Mesenchymal stem cell (in vitro differentiated cells and primary cell): Measurements from ENCODE around the gene ZBTB34.

Source experiments
- DNase-seq: peaks from one replicate; pipeline ENCODE4 v3.0.0-alpha.2; 2013
- H2AFZ ChIP-seq: one replicate; pipeline ENCODE4 v1.6.1; 2013; ENCODE audit warnings: low read depth, mild to moderate bottlenecking, control low read depth, inconsistent platforms, low read length, moderate library complexity
- H2AK5ac ChIP-seq: 2 replicates; pipeline ENCODE4 v1.6.1; 2013; ENCODE audit warnings: low read length, moderate library complexity, mild to moderate bottlenecking, inconsistent platforms; ENCODE audit not compliant: severe bottlenecking
- H2BK120ac ChIP-seq: one replicate; pipeline ENCODE4 v1.6.1; 2013; ENCODE audit warnings: low read depth, mild to moderate bottlenecking, inconsistent platforms, low read length, moderate library complexity
- H2BK12ac ChIP-seq, 2 experiments: one replicate each; pipeline ENCODE4 v1.6.1; 2013; ENCODE audit warnings: inconsistent platforms in 2 of 2, low read length in 2 of 2, mild to moderate bottlenecking in 2 of 2, moderate library complexity in 2 of 2, control low read depth in 1 of 2
- H2BK15ac ChIP-seq: one replicate; pipeline ENCODE4 v1.6.1; 2013; ENCODE audit warnings: mild to moderate bottlenecking, low read depth, inconsistent platforms; ENCODE audit not compliant: poor library complexity, severe bottlenecking
- H2BK5ac ChIP-seq: 2 replicates; pipeline ENCODE4 v1.6.1; 2013; ENCODE audit warnings: low read depth, mild to moderate bottlenecking, low read length, control low read depth, inconsistent platforms; ENCODE audit not compliant: poor library complexity, severe bottlenecking
- H3K14ac ChIP-seq, 2 experiments: one replicate each; pipeline ENCODE4 v1.6.1; 2013; ENCODE audit warnings: inconsistent platforms in 2 of 2, low read length in 2 of 2, control low read depth in 1 of 2, mild to moderate bottlenecking in 1 of 2, moderate library complexity in 1 of 2
- H3K18ac ChIP-seq, 2 experiments: one replicate each; pipeline ENCODE4 v1.6.1; 2013; ENCODE audit warnings: inconsistent platforms in 2 of 2, low read length in 2 of 2, control low read depth in 1 of 2, low read depth in 1 of 2, mild to moderate bottlenecking in 1 of 2
- H3K23ac ChIP-seq, 2 experiments: one replicate each; pipeline ENCODE4 v1.6.1; 2013; ENCODE audit warnings: inconsistent platforms in 2 of 2, low read length in 2 of 2, mild to moderate bottlenecking in 2 of 2, moderate library complexity in 2 of 2, control low read depth in 1 of 2
- H3K27ac ChIP-seq: 2 replicates; pipeline ENCODE4 v1.5.1; 2013; ENCODE audit warnings: mild to moderate bottlenecking, moderate library complexity, low read length, control low read depth, inconsistent platforms; ENCODE audit not compliant: poor library complexity, severe bottlenecking
- H3K27me3 ChIP-seq, 2 experiments: 2 replicates each; pipeline versions ENCODE4 v1.6.1 to v1.7.0; 2013; ENCODE audit warnings: low read length in 2 of 2, mild to moderate bottlenecking in 2 of 2, moderate library complexity in 2 of 2, control low read depth in 1 of 2, inconsistent platforms in 1 of 2; ENCODE audit not compliant: control insufficient read depth in 1 of 2, insufficient read depth in 1 of 2
- H3K36me3 ChIP-seq, 2 experiments: 2 replicates each; pipeline versions ENCODE4 v1.6.1 to v1.7.0; 2013; ENCODE audit warnings: low read length in 2 of 2, control low read depth in 1 of 2, inconsistent platforms in 1 of 2, low read depth in 1 of 2, mild to moderate bottlenecking in 1 of 2; ENCODE audit not compliant: insufficient read depth in 2 of 2, control insufficient read depth in 1 of 2
- H3K4ac ChIP-seq, 2 experiments: one replicate each; pipeline ENCODE4 v1.6.1; 2013; ENCODE audit warnings: inconsistent platforms in 2 of 2, low read length in 2 of 2, mild to moderate bottlenecking in 2 of 2, moderate library complexity in 2 of 2, control low read depth in 1 of 2, low read depth in 1 of 2
- H3K4me1 ChIP-seq: 2 replicates; pipeline ENCODE4 v1.6.1; 2013; ENCODE audit warnings: low read depth, low read length, control low read depth; ENCODE audit not compliant: control insufficient read depth, insufficient read depth
- H3K4me2 ChIP-seq: 2 replicates; pipeline ENCODE4 v1.6.1; 2013; ENCODE audit warnings: low read length, mild to moderate bottlenecking, inconsistent platforms; ENCODE audit not compliant: poor library complexity, severe bottlenecking
- H3K4me3 ChIP-seq, 2 experiments: 2 replicates each; pipeline versions ENCODE4 v1.5.1 to v1.7.0; 2013; ENCODE audit warnings: low read length in 2 of 2, mild to moderate bottlenecking in 2 of 2, control low read depth in 1 of 2, low read depth in 1 of 2; ENCODE audit not compliant: insufficient read depth in 1 of 2
- H3K79me1 ChIP-seq: replicated peaks from 2 replicates; pipeline ENCODE4 v1.6.1; 2013; ENCODE audit warnings: mild to moderate bottlenecking, control low read depth, low read length, inconsistent platforms; ENCODE audit not compliant: poor library complexity, severe bottlenecking
- H3K9ac ChIP-seq: 2 replicates; pipeline ENCODE4 v1.7.0; 2013; ENCODE audit warnings: mild to moderate bottlenecking, low read length, moderate library complexity
- H3K9me3 ChIP-seq: 2 replicates; pipeline ENCODE4 v1.7.0; 2013; ENCODE audit warnings: mild to moderate bottlenecking, low read length; ENCODE audit not compliant: control insufficient read depth
- H4K8ac ChIP-seq: one replicate; pipeline ENCODE4 v1.6.1; 2013; ENCODE audit warnings: inconsistent platforms, mild to moderate bottlenecking, low read length, moderate library complexity
- H4K91ac ChIP-seq: one replicate; pipeline ENCODE4 v1.6.1; 2013; ENCODE audit warnings: mild to moderate bottlenecking, low read length, inconsistent platforms
- WGBS: methylation state at CpG from one replicate; pipeline ENCODE4 v1.1.7; 2013; ENCODE audit warnings: mixed read lengths; 5-methylcytosine and 5-hydroxymethylcytosine counted together

The ZBTB34 gene

DNA sequence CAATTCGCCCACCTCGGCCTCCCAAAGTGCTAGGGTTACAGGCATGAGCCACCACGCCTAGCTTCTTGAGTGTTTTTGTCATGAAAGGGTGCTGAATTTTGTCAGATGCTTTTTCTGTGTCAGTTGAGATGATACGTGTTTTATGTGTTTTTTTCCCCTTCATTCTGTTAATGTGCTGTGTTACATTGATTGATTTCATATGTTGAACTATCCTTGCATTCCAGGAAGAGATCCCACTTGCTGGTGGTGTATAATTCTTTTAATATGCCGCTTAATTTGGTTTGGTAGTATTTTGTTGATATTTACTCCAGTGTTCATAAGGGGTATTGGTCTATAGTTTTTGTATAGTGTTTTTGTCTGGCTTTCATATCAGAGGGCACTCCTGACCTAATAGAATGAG lies 42.0 kb upstream of the ZBTB34 start:
- no peak overlapping the region for H2BK15ac ChIP-seq
- no peak overlapping the region for H3K18ac ChIP-seq
- peaks cover 20 to 68% of the 10 kb centered on the region in 2 experiments for H3K36me3 ChIP-seq
- H3K9me3 ChIP-seq = peaks cover 32% of the 10 kb centered on the region
- H3K27ac ChIP-seq = no peak overlapping the region
- DNase-seq = no peak
- H3K14ac ChIP-seq = no peak overlapping the region
- H4K91ac ChIP-seq = no peak overlapping the region
- H3K79me1 ChIP-seq = peaks cover 23% of the 10 kb centered on the region
- H3K23ac ChIP-seq = no peak overlapping the region
- no peak overlapping the region for H2AK5ac ChIP-seq
- H2AFZ ChIP-seq = no peak overlapping the region
- H3K4ac ChIP-seq = no peak overlapping the region
- H2BK12ac ChIP-seq = no peak overlapping the region
- H2BK5ac ChIP-seq = no peak overlapping the region
- H2BK120ac ChIP-seq = no peak overlapping the region
- H3K27me3 ChIP-seq = no peaks in the 10 kb centered on the region
- H4K8ac ChIP-seq = no peak overlapping the region
- H3K4me1 ChIP-seq = peaks cover 2% of the 10 kb centered on the region
- no peak overlapping the region for H3K4me2 ChIP-seq
- no peak overlapping the region for H3K9ac ChIP-seq
- WGBS = 96% methylated on average over 5 of the region's 5 CpGs
- no peak overlapping the region for H3K4me3 ChIP-seq

DNA sequence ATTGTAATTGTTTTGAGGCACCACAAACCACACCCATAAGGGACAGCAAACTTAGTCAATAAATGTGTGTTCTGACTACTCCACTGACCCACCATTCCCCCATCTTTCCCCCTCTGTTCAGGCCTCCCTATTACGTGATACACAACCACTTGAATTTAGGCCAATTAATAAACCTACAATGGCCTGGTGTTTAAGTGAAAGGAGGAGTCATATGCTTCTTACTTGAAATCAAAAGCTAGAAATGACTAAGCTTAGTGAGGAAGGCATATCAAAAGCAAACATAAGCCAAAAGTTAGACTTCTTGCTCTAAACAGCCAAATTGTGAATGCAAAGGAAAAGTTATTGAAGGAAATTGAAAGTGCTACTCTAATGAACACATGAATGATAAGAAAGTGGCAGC lies 41.0 kb upstream of the ZBTB34 start:
- no peak overlapping the region for H2AK5ac ChIP-seq
- H3K4me3 ChIP-seq = peak overlapping the region in 1 of 2 experiments; percentile 24
- no peak overlapping the region for H3K14ac ChIP-seq
- H3K18ac ChIP-seq = no peak overlapping the region
- no peak overlapping the region for H3K9ac ChIP-seq
- no peak for DNase-seq
- H3K27ac ChIP-seq = no peak overlapping the region
- H3K36me3 ChIP-seq = peaks cover 20 to 66% of the 10 kb centered on the region in 2 experiments
- no peak overlapping the region for H3K4ac ChIP-seq
- no peak overlapping the region for H4K91ac ChIP-seq
- H4K8ac ChIP-seq = no peak overlapping the region
- H2BK120ac ChIP-seq = no peak overlapping the region
- no peaks in the 10 kb centered on the region for H3K27me3 ChIP-seq
- H3K79me1 ChIP-seq = peaks cover 23% of the 10 kb centered on the region
- H2AFZ ChIP-seq = no peak overlapping the region
- H3K23ac ChIP-seq = no peak overlapping the region
- H2BK5ac ChIP-seq = no peak overlapping the region
- no peak overlapping the region for H2BK12ac ChIP-seq
- H2BK15ac ChIP-seq = no peak overlapping the region
- WGBS = no CpG with 5 or more reads among the region's 1 CpG
- H3K9me3 ChIP-seq = peaks cover 32% of the 10 kb centered on the region
- peaks cover 2% of the 10 kb centered on the region for H3K4me1 ChIP-seq
- no peak overlapping the region for H3K4me2 ChIP-seq

DNA sequence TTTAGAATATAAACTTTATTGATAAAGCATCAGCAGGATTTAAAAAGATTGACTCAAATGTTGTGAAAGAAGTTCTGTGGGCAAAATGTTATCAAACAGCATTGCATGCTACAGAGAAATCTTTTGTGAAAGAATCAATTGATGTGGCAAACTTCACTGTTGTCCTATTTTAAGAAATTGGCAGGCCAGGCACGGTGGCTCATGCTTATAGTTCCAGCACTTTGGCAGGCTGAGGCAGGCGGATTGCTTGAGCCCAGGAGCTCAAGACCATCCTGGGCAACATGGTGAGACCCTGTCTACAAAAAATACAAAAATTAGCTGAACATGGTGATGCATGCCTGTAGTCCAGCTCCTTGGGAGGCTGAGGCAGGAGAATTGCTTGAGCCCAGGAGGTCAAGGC lies 38.2 kb upstream of the ZBTB34 start:
- Histone ChIP-seq H3K27me3 (no peaks in the 10 kb centered on the region), H3K4me3 (no peak overlapping the region), H3K23ac (no peak overlapping the region), H3K79me1 (peaks cover 25% of the 10 kb centered on the region), H3K14ac (no peak overlapping the region), H2AK5ac (no peak overlapping the region), H4K8ac (no peak overlapping the region), H4K91ac (no peak overlapping the region), H2AFZ (no peak overlapping the region), H3K4me1 (peaks cover 3% of the 10 kb centered on the region), H2BK15ac (no peak overlapping the region), H2BK5ac (no peak overlapping the region), H3K36me3 (peaks cover 16 to 66% of the 10 kb centered on the region in 2 experiments), H2BK12ac (no peak overlapping the region), H3K27ac (no peak overlapping the region), H3K9ac (no peak overlapping the region), H3K9me3 (peaks cover 27% of the 10 kb centered on the region), H3K18ac (no peak overlapping the region), H3K4me2 (no peak overlapping the region), H2BK120ac (no peak overlapping the region), H3K4ac (no peak overlapping the region)
- no peak for DNase-seq
- 96% methylated on average over 2 of the region's 2 CpGs for WGBS

DNA sequence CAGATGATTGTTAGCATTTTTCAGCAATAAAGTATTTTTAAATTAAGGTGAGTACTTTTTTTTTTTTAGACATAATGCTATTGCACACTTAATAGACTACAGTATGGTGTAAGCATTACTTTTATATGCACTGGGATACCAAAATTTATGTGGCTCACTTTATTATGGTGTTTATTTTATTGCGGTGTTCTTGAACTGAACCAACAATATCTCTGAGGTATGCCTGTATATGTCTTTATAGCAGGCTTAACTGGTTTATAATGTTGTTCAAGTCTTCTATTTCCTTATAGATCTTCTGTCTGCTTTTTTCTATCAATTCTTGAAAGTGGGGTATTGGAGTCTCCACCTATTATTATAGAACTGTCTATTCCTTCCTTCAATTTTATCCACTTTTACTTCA lies 37.6 kb upstream of the ZBTB34 start:
- Histone ChIP-seq H3K79me1 (peaks cover 27% of the 10 kb centered on the region), H3K18ac (no peak overlapping the region), H3K27ac (no peak overlapping the region), H2BK120ac (no peak overlapping the region), H3K9ac (no peak overlapping the region), H3K4ac (no peak overlapping the region), H3K4me1 (peaks cover 3% of the 10 kb centered on the region), H3K4me3 (no peak overlapping the region), H2BK15ac (no peak overlapping the region), H3K14ac (no peak overlapping the region), H2AK5ac (no peak overlapping the region), H3K4me2 (no peak overlapping the region), H4K8ac (no peak overlapping the region), H3K23ac (no peak overlapping the region), H2AFZ (no peak overlapping the region), H3K9me3 (peaks cover 27% of the 10 kb centered on the region), H2BK5ac (peak overlapping the region; percentile 69), H3K36me3 (peaks cover 17 to 65% of the 10 kb centered on the region in 2 experiments), H2BK12ac (no peak overlapping the region), H3K27me3 (no peaks in the 10 kb centered on the region), H4K91ac (no peak overlapping the region)
- no CpG with 5 or more reads among the region's 1 CpG for WGBS
- DNase-seq = no peak
